ENCODE data around the gene CTSC. TPM values are rescaled to one million over a fixed set of nuclear protein-coding genes. Genes with fewer than 3 reads are reported as not detected.

Gene CTSC
- total and polyA plus RNA-seq, 9 of the 15 experiments (the other 6 are each of a cell fraction or from before 2014, with no cell fraction given) = 113 to 403 (median 187) TPM

DNA sequence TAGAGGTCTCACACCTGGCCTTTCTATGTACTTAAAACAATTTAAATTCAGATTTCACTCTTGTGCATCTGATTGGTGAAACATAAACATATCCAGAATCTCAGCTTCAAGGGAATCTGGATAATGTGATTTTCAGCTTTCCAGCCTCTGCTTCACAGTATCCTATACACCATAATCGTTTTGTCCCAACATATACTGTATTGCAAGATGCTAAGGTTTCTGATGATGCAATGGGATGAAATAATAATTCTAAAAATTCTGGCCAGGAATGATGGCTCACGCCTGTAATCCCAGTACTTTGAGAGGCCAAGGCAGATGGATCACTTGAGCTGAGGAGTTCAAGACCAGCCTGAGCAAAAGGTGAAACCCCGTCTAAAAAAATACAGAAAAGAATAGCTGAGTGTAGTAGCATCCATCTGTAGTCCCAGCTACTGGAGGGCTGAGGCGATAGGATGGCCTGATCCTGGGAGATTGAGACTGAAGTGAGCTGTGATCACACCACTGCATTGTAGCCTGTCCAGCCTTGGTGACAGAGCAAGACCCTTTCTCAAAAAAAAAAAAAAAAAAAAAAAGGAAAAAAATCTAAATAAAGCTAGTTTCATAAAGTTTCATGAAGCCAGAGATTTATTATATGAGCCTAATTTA, 41.0 kb upstream of the CTSC start (continued):
- TF ChIP-seq, protein P1, sequence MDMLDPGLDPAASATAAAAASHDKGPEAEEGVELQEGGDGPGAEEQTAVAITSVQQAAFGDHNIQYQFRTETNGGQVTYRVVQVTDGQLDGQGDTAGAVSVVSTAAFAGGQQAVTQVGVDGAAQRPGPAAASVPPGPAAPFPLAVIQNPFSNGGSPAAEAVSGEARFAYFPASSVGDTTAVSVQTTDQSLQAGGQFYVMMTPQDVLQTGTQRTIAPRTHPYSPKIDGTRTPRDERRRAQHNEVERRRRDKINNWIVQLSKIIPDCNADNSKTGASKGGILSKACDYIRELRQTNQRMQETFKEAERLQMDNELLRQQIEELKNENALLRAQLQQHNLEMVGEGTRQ (CRISPR knock-in tag; IDR thresholded peaks at IDR 0.05) = no peak
- TF ChIP-seq LEF1 (IDR thresholded peaks at IDR 0.05) = no peak
- no peak for TF ChIP-seq FOSL1 (tag; conservative IDR thresholded peaks at IDR 0.05)
- TF ChIP-seq ZBTB8A (IDR thresholded peaks at IDR 0.05; ENCODE audit: partially characterized antibody) = no peak
- TF ChIP-seq NCOA6 (IDR thresholded peaks at IDR 0.05) = no peak
- TF ChIP-seq, protein P2, sequence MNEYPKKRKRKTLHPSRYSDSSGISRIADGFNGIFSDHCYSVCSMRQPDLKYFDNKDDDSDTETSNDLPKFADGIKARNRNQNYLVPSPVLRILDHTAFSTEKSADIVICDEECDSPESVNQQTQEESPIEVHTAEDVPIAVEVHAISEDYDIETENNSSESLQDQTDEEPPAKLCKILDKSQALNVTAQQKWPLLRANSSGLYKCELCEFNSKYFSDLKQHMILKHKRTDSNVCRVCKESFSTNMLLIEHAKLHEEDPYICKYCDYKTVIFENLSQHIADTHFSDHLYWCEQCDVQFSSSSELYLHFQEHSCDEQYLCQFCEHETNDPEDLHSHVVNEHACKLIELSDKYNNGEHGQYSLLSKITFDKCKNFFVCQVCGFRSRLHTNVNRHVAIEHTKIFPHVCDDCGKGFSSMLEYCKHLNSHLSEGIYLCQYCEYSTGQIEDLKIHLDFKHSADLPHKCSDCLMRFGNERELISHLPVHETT (CRISPR knock-in tag; conservative IDR thresholded peaks at IDR 0.05 in 1 of 2, IDR thresholded peaks at IDR 0.05 in 1 of 2) = no peak
- no peak; the same call in 1 of the 2 replicates for TF ChIP-seq ARID1B (IDR thresholded peaks at IDR 0.05)
- no peak for TF ChIP-seq ZNF212 (CRISPR knock-in tag; IDR thresholded peaks at IDR 0.05)
- TF ChIP-seq NONO (IDR thresholded peaks at IDR 0.05; ENCODE audit: low read depth in 2 of 2, low read length in 1 of 2) = no peak
- TF ChIP-seq L3MBTL2 (IDR thresholded peaks at IDR 0.05) = peak; percentile 42; the same call in 1 of the 2 replicates
- TF ChIP-seq CC2D1A (IDR thresholded peaks at IDR 0.05) = no peak
- no peak for TF ChIP-seq FOXJ3 (CRISPR knock-in tag; IDR thresholded peaks at IDR 0.05)
- TF ChIP-seq ARHGAP35 (IDR thresholded peaks at IDR 0.05; ENCODE audit: partially characterized antibody) = no peak
- TF ChIP-seq, protein P3, sequence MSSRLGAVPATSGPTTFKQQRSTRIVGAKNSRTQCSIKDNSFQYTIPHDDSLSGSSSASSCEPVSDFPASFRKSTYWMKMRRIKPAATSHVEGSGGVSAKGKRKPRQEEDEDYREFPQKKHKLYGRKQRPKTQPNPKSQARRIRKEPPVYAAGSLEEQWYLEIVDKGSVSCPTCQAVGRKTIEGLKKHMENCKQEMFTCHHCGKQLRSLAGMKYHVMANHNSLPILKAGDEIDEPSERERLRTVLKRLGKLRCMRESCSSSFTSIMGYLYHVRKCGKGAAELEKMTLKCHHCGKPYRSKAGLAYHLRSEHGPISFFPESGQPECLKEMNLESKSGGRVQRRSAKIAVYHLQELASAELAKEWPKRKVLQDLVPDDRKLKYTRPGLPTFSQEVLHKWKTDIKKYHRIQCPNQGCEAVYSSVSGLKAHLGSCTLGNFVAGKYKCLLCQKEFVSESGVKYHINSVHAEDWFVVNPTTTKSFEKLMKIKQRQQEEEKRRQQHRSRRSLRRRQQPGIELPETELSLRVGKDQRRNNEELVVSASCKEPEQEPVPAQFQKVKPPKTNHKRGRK (tag; IDR thresholded peaks at IDR 0.05) = no peak
- TF ChIP-seq ZNF224 (CRISPR knock-in tag; IDR thresholded peaks at IDR 0.05) = no peak
- TF ChIP-seq, protein P4, sequence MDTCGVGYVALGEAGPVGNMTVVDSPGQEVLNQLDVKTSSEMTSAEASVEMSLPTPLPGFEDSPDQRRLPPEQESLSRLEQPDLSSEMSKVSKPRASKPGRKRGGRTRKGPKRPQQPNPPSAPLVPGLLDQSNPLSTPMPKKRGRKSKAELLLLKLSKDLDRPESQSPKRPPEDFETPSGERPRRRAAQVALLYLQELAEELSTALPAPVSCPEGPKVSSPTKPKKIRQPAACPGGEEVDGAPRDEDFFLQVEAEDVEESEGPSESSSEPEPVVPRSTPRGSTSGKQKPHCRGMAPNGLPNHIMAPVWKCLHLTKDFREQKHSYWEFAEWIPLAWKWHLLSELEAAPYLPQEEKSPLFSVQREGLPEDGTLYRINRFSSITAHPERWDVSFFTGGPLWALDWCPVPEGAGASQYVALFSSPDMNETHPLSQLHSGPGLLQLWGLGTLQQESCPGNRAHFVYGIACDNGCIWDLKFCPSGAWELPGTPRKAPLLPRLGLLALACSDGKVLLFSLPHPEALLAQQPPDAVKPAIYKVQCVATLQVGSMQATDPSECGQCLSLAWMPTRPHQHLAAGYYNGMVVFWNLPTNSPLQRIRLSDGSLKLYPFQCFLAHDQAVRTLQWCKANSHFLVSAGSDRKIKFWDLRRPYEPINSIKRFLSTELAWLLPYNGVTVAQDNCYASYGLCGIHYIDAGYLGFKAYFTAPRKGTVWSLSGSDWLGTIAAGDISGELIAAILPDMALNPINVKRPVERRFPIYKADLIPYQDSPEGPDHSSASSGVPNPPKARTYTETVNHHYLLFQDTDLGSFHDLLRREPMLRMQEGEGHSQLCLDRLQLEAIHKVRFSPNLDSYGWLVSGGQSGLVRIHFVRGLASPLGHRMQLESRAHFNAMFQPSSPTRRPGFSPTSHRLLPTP (IDR thresholded peaks at IDR 0.05; ENCODE audit: borderline replicate concordance, extremely low read depth, insufficient read length) = no peak
- no peak for TF ChIP-seq CBFB (CRISPR knock-in tag; IDR thresholded peaks at IDR 0.05)
- TF ChIP-seq IRF2 (CRISPR knock-in tag; IDR thresholded peaks at IDR 0.05) = no peak
- TF ChIP-seq ZNF311 (CRISPR knock-in tag; IDR thresholded peaks at IDR 0.05) = no peak
- no peak for TF ChIP-seq WHSC1 (IDR thresholded peaks at IDR 0.05; ENCODE audit: low read length)
- no peak for TF ChIP-seq ZSCAN29 (IDR thresholded peaks at IDR 0.05)

All from K562 (cell line).